HEK293 (cell line): ENCODE results near the gene TMSB4X.

ENCODE experiments used
- BCL11A ChIP-seq: fragments of 450-650 bp; formaldehyde crosslinking; IDR thresholded peaks from 2 replicates; pipeline ENCODE4 v1.5.1; 2016; ENCODE audit warnings: low read depth, missing biosample characterization, missing genetic modification characterization
- MEIS1 ChIP-seq: sonication (generic); formaldehyde crosslinking; IDR thresholded peaks from 2 replicates; pipeline ENCODE4 v1.8.1; 2022; ENCODE audit warnings: missing genetic modification reagents, mild to moderate bottlenecking, borderline replicate concordance
- ZBTB8A ChIP-seq: fragments of 450-650 bp; formaldehyde crosslinking; IDR thresholded peaks from 2 replicates; pipeline ENCODE4 v1.5.1; 2016; ENCODE audit warnings: missing biosample characterization, missing genetic modification characterization
- ZNF274 ChIP-seq, 2 experiments: fragments of 200-500 bp in 1 of 2; fragments of 450-650 bp in 1 of 2; sonication (Bioruptor generic) in 1 of 2; formaldehyde crosslinking in 1 of 2; IDR thresholded peaks; 2 replicates each; pipeline versions ENCODE4 v1.5.1 to v1.6.1; 2014 to 2016; ENCODE audit warnings: borderline replicate concordance in 1 of 2, inconsistent platforms in 1 of 2, low read length in 1 of 2, missing biosample characterization in 1 of 2, missing genetic modification characterization in 1 of 2
- ZNF426 ChIP-seq: fragments of 450-650 bp; formaldehyde crosslinking; IDR thresholded peaks from 2 replicates; pipeline ENCODE4 v1.5.1; 2017; ENCODE audit warnings: missing biosample characterization, missing genetic modification characterization, mild to moderate bottlenecking, inconsistent platforms, moderate library complexity
- ZNF660 ChIP-seq: fragments of 450-650 bp; IDR thresholded peaks from 2 replicates; pipeline ENCODE4 v1.5.1; 2018; ENCODE audit warnings: missing biosample characterization, mild to moderate bottlenecking, missing genetic modification characterization
- TF ChIP-seq, protein P1 (sequence below): fragments of 450-650 bp; formaldehyde crosslinking; IDR thresholded peaks from 2 replicates; pipeline ENCODE4 v1.5.1; 2016; ENCODE audit warnings: missing biosample characterization, missing genetic modification characterization
- TF ChIP-seq, protein P2 (sequence below): fragments of 450-650 bp; formaldehyde crosslinking; IDR thresholded peaks from 2 replicates; pipeline ENCODE4 v1.5.1; 2016; ENCODE audit warnings: missing biosample characterization, missing genetic modification characterization

DNA sequence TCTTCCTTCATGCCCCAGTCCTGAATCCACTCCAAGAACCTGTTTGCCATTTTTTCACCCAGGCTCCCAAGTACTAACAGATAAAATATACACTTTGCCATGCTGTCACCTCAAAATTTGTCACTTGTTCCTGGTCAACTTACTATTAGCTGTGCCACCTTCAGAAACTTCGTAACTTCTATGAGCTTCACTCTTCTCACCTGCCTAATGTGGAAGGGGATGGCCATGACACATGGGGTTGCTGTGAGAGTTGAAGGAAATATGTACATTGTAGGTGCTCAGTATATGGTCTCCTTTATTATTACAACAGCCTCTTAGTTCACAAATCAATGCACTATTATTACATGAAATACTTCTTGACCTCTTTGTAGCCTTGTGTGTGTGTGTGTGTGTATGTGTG lies 10.4 kb downstream of the TMSB4X start:
- TF ChIP-seq ZNF660 (no peak), ZBTB8A (no peak), ZNF426 (tag by site-specific recombination) (no peak), ZNF274 (IDR thresholded peaks at IDR 0.05; ENCODE audit: low read length) (no peak), ZNF274 (tag by site-specific recombination; IDR thresholded peaks at IDR 0.05; ENCODE audit: borderline replicate concordance) (no peak), MEIS1 (CRISPR knock-in tag) (no peak), BCL11A (no peak)
- TF ChIP-seq, protein P1, sequence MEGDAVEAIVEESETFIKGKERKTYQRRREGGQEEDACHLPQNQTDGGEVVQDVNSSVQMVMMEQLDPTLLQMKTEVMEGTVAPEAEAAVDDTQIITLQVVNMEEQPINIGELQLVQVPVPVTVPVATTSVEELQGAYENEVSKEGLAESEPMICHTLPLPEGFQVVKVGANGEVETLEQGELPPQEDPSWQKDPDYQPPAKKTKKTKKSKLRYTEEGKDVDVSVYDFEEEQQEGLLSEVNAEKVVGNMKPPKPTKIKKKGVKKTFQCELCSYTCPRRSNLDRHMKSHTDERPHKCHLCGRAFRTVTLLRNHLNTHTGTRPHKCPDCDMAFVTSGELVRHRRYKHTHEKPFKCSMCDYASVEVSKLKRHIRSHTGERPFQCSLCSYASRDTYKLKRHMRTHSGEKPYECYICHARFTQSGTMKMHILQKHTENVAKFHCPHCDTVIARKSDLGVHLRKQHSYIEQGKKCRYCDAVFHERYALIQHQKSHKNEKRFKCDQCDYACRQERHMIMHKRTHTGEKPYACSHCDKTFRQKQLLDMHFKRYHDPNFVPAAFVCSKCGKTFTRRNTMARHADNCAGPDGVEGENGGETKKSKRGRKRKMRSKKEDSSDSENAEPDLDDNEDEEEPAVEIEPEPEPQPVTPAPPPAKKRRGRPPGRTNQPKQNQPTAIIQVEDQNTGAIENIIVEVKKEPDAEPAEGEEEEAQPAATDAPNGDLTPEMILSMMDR (tag by site-specific recombination) = no peak
- TF ChIP-seq, protein P2, sequence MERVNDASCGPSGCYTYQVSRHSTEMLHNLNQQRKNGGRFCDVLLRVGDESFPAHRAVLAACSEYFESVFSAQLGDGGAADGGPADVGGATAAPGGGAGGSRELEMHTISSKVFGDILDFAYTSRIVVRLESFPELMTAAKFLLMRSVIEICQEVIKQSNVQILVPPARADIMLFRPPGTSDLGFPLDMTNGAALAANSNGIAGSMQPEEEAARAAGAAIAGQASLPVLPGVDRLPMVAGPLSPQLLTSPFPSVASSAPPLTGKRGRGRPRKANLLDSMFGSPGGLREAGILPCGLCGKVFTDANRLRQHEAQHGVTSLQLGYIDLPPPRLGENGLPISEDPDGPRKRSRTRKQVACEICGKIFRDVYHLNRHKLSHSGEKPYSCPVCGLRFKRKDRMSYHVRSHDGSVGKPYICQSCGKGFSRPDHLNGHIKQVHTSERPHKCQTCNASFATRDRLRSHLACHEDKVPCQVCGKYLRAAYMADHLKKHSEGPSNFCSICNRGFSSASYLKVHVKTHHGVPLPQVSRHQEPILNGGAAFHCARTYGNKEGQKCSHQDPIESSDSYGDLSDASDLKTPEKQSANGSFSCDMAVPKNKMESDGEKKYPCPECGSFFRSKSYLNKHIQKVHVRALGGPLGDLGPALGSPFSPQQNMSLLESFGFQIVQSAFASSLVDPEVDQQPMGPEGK (tag by site-specific recombination) = no peak
